ENCODE measurements around the gene FAT3.

FAT3 gene

GRCh38 chr11:92225568-92226330 is 1.1 kb downstream of the FAT3 start:
- H3K36me3 ChIP-seq (ENCODE audit: control insufficient read depth in 2 of 2, insufficient read depth in 1 of 2, low read length in 2 of 2) = no peaks in the 10 kb centered on the region
- ChIA-PET CTCF (interaction anchor here (0.6 to 1.6 kb wide), 6 partner anchors 84 to 661 kb away, joined by 3 to 6 read pairs (median 3); no protein-coding TSS in a partner anchor), POLR2A (interaction anchor here (0.6 to 1.3 kb wide), 10 partner anchors 7 to 172 kb away, joined by 3 to 5 read pairs (median 4); no protein-coding TSS in a partner anchor)
- peaks cover 15% of the 10 kb centered on the region for H3K4me1 ChIP-seq (ENCODE audit: control insufficient read depth, insufficient read depth, low read length)
- H3K27ac ChIP-seq (ENCODE audit: extremely low read depth, low read depth, low read length) = peak overlapping the region; percentile 92
- H3K9me3 ChIP-seq (ENCODE audit: control insufficient read depth, insufficient read depth, low read depth, low read length) = no peaks in the 10 kb centered on the region
- H3K4me3 ChIP-seq (ENCODE audit: low read depth, low read length) = peak overlapping the region; percentile 71
- TF ChIP-seq PRDM1 (tag by site-specific recombination; IDR thresholded peaks at IDR 0.05) (peak; percentile 96), GLIS2 (tag by site-specific recombination; IDR thresholded peaks at IDR 0.05) (peak; percentile 78), ZXDB (tag by site-specific recombination; IDR thresholded peaks at IDR 0.05) (peak; percentile 4; the same call in 1 of the 2 replicates), ZEB2 (tag by site-specific recombination; IDR thresholded peaks at IDR 0.05) (peak; percentile 15), ZNF404 (tag by site-specific recombination; IDR thresholded peaks at IDR 0.05) (no peak), ZNF76 (tag by site-specific recombination; IDR thresholded peaks at IDR 0.05; ENCODE audit: borderline replicate concordance, low read depth) (peak; percentile 88), ZNF335 (tag by site-specific recombination; conservative IDR thresholded peaks at IDR 0.05) (peak; percentile 84), ZBTB20 (tag by site-specific recombination; IDR thresholded peaks at IDR 0.05) (peak; percentile 57; the same call in 1 of the 2 replicates), MZF1 (tag by site-specific recombination; IDR thresholded peaks at IDR 0.05; ENCODE audit: borderline replicate concordance) (0 out of 2 replicates have a peak, but pooled peaks have one; percentile 20), GLIS1 (tag by site-specific recombination; IDR thresholded peaks at IDR 0.05) (peak; percentile 87), ZBTB11 (tag by site-specific recombination; conservative IDR thresholded peaks at IDR 0.05; ENCODE audit: low read depth) (peak; percentile 36), ZNF747 (tag by site-specific recombination; IDR thresholded peaks at IDR 0.05) (no peak), CTCF (tag by site-specific recombination; IDR thresholded peaks at IDR 0.05) (peak; percentile 91), KLF9 (tag by site-specific recombination; IDR thresholded peaks at IDR 0.05; ENCODE audit: low read depth) (no peak), ZNF544 (tag by site-specific recombination; IDR thresholded peaks at IDR 0.05) (no peak), ZBTB8A (tag by site-specific recombination; IDR thresholded peaks at IDR 0.05) (peak; percentile 48; the same call in 1 of the 2 replicates), SP7 (tag by site-specific recombination; IDR thresholded peaks at IDR 0.05) (no peak), ZNF2 (tag by site-specific recombination; IDR thresholded peaks at IDR 0.05) (no peak), ZNF394 (tag by site-specific recombination; IDR thresholded peaks at IDR 0.05; ENCODE audit: borderline replicate concordance) (no peak), ZNF366 (tag by site-specific recombination; conservative IDR thresholded peaks at IDR 0.05) (peak; percentile 39; the same call in 1 of the 2 replicates), REPIN1 (tag by site-specific recombination; IDR thresholded peaks at IDR 0.05; ENCODE audit: low read depth) (no peak), PATZ1 (tag by site-specific recombination; IDR thresholded peaks at IDR 0.05) (peak; percentile 59), KLF10 (tag by site-specific recombination; IDR thresholded peaks at IDR 0.05) (no peak), KLF8 (tag by site-specific recombination; IDR thresholded peaks at IDR 0.05) (no peak), ZNF555 (tag by site-specific recombination; conservative IDR thresholded peaks at IDR 0.05) (no peak), ZNF223 (tag by site-specific recombination; IDR thresholded peaks at IDR 0.05) (peak; percentile 98), ZNF654 (tag by site-specific recombination; IDR thresholded peaks at IDR 0.05; ENCODE audit: low read depth) (no peak), ZBTB26 (tag by site-specific recombination; optimal IDR thresholded peaks at IDR 0.05) (peak; percentile 26), ZIC2 (tag by site-specific recombination; IDR thresholded peaks at IDR 0.05) (0 out of 2 replicates have a peak, but pooled peaks have one; percentile 4), ZNF558 (tag by site-specific recombination; IDR thresholded peaks at IDR 0.05) (no peak)
